BLaER1 (cell line): Measurements from ENCODE around the gene RAPGEF1.

ENCODE experiments used
- H3K27ac ChIP-seq: shearing (Covaris generic); formaldehyde crosslinking; 2 replicates; pipeline ENCODE4 v1.8.1; 2022
- H3K27me3 ChIP-seq: shearing (Covaris generic); formaldehyde crosslinking; 2 replicates; pipeline ENCODE4 v1.8.1; 2022
- H3K36me3 ChIP-seq: shearing (Covaris generic); formaldehyde crosslinking; 2 replicates; pipeline ENCODE4 v1.8.1; 2022
- H3K4me1 ChIP-seq: shearing (Covaris generic); formaldehyde crosslinking; 2 replicates; pipeline ENCODE4 v1.8.1; 2022
- H3K4me2 ChIP-seq: shearing (Covaris generic); formaldehyde crosslinking; 2 replicates; pipeline ENCODE4 v1.8.1; 2022
- H3K4me3 ChIP-seq: shearing (Covaris generic); formaldehyde crosslinking; 2 replicates; pipeline ENCODE4 v1.8.1; 2022
- H3K9ac ChIP-seq: shearing (Covaris generic); formaldehyde crosslinking; 2 replicates; pipeline ENCODE4 v1.8.1; 2022
- H3K9me3 ChIP-seq: shearing (Covaris generic); formaldehyde crosslinking; 2 replicates; pipeline ENCODE4 v1.8.1; 2022
- H4K20me1 ChIP-seq: shearing (Covaris generic); formaldehyde crosslinking; 2 replicates; pipeline ENCODE4 v1.8.1; 2022
- Cebpa-rat ChIP-seq: shearing (Covaris generic); IDR thresholded peaks from 2 replicates; pipeline ENCODE4 v1.8.1; 2022

The RAPGEF1 gene

DNA sequence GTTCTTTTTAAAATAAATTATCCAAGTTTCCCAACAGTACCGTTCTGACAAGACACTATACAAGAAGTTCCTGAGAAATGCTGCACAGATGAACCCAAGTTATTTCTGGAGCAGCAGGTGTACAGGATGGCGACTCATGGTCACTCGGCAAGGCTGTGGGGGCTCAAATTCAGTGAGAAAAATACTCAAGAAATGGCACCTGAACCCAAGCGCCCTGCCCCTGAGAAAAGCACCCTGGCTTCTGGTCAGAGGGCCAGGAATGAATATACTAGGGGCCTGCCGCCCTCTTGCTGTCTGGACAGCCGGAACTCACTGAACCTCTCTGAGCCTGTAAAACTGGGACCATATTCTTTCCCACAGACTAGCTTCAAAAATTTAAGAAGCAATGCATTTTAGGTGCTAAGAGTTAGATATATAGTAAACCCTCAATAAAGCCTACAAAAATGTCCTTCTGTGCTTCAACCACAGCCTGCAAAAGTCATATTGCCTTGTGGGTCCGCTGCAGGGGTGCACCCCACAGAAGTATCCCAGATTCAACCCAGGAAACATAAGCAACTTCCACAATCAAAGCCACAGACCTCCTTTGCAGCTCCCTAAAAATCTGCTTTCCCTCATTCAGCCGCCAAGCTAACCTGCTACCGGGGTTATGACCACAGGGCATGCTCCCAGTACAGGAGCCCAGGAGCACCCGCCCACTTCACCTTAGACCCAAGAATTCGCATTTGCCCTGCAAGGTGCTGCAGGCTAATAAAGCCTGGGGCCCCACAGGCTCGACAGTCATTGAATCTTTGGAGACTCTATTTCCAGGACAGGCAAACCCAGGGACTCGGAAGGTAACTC lies 1.4 kb downstream of the RAPGEF1 start:
- peak overlapping the region; percentile 97 for H3K27ac ChIP-seq
- no peak for TF ChIP-seq Cebpa-rat
- H4K20me1 ChIP-seq, result peaks cover 56% of the 10 kb centered on the region
- no peaks in the 10 kb centered on the region for H3K9me3 ChIP-seq
- peak overlapping the region; percentile 93 for H3K4me3 ChIP-seq
- H3K36me3 ChIP-seq, result no peaks in the 10 kb centered on the region
- H3K27me3 ChIP-seq, result no peaks in the 10 kb centered on the region
- H3K4me2 ChIP-seq, result peak overlapping the region; percentile 98
- H3K9ac ChIP-seq, result peak overlapping the region; percentile 96
- peaks cover 69% of the 10 kb centered on the region for H3K4me1 ChIP-seq

DNA sequence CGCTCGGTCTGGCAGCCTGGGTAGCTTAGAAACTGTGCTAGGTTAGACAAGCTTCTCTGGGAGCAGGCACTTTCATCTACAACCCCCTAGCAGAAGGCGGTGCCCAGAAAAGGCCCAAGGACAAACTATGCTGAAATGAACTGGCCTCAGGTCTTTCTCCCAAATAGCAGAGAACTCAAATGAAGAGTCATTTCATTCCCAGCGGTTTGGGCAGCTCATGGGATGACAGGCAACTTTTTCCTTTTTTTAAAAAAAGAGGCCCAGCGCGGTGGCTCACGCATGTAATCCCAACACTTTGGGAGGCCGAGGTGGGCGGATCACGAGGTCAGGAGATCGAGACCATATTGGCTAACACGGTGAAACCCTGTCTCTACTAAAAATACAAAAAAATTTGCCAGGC lies 2.5 kb downstream of the RAPGEF1 start:
- Histone ChIP-seq H3K36me3 (no peaks in the 10 kb centered on the region), H3K9me3 (no peaks in the 10 kb centered on the region), H3K4me2 (peak overlapping the region; percentile 98), H3K4me1 (peaks cover 78% of the 10 kb centered on the region), H3K27me3 (no peaks in the 10 kb centered on the region), H3K27ac (peak overlapping the region; percentile 88), H3K9ac (peak overlapping the region; percentile 70; the same call in 1 of the 2 replicates), H3K4me3 (peak overlapping the region; percentile 93), H4K20me1 (peaks cover 64% of the 10 kb centered on the region)
- TF ChIP-seq Cebpa-rat, result no peak

DNA sequence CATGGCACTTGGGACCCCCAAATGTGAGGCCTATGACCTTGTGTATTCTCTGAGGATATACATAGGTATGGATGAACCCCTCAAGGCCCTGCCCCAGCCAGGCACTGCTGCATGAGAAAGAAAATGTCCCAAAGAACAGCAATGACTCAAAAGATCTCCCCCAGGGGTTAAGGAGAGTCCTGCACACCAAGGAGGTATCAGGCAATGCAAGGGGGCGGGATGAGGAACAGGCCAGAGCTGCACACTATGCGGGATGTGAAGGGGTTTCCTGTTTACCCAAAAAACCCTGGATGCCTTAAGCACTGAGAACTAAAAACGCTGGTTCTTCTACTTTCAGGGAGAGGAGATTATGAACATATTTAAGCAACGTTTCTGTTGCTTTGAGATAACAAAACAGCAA lies 3.4 kb downstream of the RAPGEF1 start:
- Histone ChIP-seq H3K4me2 (peak overlapping the region; percentile 98), H3K27ac (peak overlapping the region; percentile 88), H4K20me1 (peaks cover 74% of the 10 kb centered on the region), H3K27me3 (no peaks in the 10 kb centered on the region), H3K36me3 (no peaks in the 10 kb centered on the region), H3K4me1 (peaks cover 84% of the 10 kb centered on the region), H3K9ac (peak overlapping the region; percentile 70; the same call in 1 of the 2 replicates), H3K4me3 (peak overlapping the region; percentile 93), H3K9me3 (no peaks in the 10 kb centered on the region)
- TF ChIP-seq Cebpa-rat, result no peak

DNA sequence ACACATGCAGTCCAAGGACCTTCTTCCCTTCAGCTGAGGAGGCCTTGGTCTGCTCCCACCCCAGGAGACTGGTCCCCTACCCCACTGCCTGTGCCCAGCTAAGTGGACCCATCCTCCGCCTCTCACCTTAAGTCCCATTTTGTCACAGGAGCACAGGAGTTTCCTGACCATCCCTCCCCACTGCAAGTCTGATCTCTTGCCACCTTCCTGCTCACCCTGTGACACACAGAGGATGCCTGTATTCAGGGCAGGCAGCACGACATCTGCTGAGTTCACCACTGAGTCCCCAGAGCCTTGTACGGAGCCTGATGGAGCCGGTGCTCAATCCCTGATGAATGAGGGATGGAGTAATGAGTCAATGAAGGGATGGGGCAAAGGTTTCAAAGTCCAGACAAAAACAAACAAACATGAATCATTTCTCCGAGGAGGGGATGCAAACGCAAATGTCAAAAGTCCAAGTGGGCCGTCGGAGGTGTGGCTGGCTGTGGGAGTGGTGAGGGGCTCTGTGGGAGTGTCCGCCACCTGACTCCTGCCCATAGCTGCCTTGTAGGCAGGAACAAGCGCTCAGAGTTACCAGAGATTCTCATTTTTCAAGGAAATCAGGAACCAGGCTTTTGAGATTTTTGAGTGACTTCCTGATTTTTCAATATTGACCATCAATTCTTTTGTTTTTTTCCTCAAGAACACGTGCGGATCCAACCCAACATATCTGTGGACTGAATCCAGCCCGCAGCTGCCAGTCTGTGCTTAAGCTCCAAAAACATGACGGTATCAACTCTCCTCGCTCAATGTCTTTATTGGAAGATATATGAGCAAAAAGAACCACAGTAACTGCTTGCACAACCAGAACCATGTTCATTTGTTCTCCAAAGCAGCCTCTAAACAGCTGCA lies 4.4 kb downstream of the RAPGEF1 start:
- H3K27ac ChIP-seq, result peak overlapping the region; percentile 88
- H3K9me3 ChIP-seq, result no peaks in the 10 kb centered on the region
- peak overlapping the region; percentile 98 for H3K4me2 ChIP-seq
- no peak for TF ChIP-seq Cebpa-rat
- no peaks in the 10 kb centered on the region for H3K27me3 ChIP-seq
- peak overlapping the region; percentile 93 for H3K4me3 ChIP-seq
- H3K9ac ChIP-seq, result peak overlapping the region; percentile 70
- H4K20me1 ChIP-seq, result peaks cover 83% of the 10 kb centered on the region
- peaks cover 87% of the 10 kb centered on the region for H3K4me1 ChIP-seq
- no peaks in the 10 kb centered on the region for H3K36me3 ChIP-seq

DNA sequence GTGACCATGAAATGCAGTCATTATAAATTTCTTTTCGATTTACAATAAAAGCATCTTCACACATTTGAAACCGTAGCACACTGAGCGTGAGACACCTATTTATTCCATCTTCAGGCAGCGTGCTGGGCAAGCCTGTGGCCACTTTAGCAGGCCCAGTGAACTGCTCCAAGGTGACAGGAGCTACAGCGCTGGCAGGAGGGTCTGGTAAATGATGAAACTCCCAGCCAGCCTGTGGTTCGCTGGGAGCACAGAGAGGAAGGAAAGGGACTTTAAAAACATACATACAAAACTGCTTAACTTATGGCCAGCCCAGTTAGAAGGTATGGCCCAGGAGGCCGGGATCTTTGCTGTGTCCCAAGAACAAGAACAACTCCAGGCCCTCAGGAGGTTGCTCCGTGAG lies 5.1 kb downstream of the RAPGEF1 start:
- TF ChIP-seq Cebpa-rat, result no peak
- Histone ChIP-seq H3K9me3 (no peaks in the 10 kb centered on the region), H3K27ac (peak overlapping the region; percentile 88), H3K9ac (peak overlapping the region; percentile 70), H3K27me3 (no peaks in the 10 kb centered on the region), H3K36me3 (no peaks in the 10 kb centered on the region), H3K4me3 (peak overlapping the region; percentile 61), H4K20me1 (peaks cover 89% of the 10 kb centered on the region), H3K4me2 (peak overlapping the region; percentile 98), H3K4me1 (peaks cover 90% of the 10 kb centered on the region)

DNA sequence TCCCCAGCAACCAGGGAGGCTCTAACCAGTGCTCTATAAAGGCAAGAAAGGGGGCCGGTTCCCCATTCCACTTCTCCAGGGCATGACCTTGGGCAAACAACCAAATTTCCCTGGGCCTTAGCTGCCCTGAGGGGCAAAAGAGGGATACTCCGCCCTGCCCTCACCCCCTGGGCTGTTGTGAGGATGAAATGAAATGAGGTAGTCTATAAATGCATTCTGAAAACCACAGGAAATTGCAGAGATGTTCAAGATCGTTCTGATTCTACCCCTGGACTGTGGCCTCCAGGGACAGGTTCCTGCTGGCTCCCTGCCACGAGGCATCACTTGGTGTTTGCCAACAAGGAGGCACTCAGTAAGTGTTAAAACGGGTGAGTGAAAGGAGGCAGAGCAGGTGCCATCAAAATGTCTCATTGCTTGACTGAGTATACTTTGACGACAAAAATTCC lies 5.7 kb downstream of the RAPGEF1 start:
- Histone ChIP-seq H3K4me3 (peak overlapping the region; percentile 61), H3K4me1 (peaks cover 96% of the 10 kb centered on the region), H3K36me3 (no peaks in the 10 kb centered on the region), H3K9me3 (no peaks in the 10 kb centered on the region), H3K27ac (peak overlapping the region; percentile 88), H3K4me2 (peak overlapping the region; percentile 98), H3K27me3 (no peaks in the 10 kb centered on the region), H3K9ac (peak overlapping the region; percentile 72), H4K20me1 (peaks cover 93% of the 10 kb centered on the region)
- TF ChIP-seq Cebpa-rat, result no peak

DNA sequence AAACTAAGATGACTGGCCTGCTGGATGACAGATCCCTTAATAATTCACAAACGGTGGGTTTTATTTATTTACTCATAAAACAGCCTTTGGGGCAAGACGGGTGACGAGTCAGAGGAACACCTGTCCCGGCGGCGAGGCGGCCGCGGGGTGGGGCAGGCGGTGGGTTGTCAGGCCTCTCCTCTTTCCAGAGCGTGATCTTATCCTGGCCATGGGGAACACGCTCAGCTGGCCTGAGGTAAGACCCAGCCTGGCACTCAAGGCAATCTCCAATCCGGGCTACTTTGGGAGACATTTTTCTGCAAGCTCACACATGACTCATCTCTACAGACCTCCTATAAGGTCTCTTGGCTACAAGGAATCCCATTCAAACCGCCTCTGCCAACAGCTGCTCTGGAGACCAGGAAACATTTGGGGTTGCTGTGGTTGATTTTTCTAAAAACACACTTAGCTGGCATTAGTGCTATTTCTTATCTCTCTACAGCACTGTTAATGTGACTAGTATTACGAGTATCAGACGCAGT lies 6.3 kb downstream of the RAPGEF1 start:
- peaks cover 92% of the 10 kb centered on the region for H4K20me1 ChIP-seq
- peak overlapping the region; percentile 98 for H3K4me2 ChIP-seq
- no peaks in the 10 kb centered on the region for H3K9me3 ChIP-seq
- H3K27ac ChIP-seq, result peak overlapping the region; percentile 88
- peaks cover 98% of the 10 kb centered on the region for H3K4me1 ChIP-seq
- H3K36me3 ChIP-seq, result no peaks in the 10 kb centered on the region
- TF ChIP-seq Cebpa-rat, result no peak
- peak overlapping the region; percentile 72 for H3K9ac ChIP-seq
- H3K4me3 ChIP-seq, result peak overlapping the region; percentile 61
- H3K27me3 ChIP-seq, result no peaks in the 10 kb centered on the region

DNA sequence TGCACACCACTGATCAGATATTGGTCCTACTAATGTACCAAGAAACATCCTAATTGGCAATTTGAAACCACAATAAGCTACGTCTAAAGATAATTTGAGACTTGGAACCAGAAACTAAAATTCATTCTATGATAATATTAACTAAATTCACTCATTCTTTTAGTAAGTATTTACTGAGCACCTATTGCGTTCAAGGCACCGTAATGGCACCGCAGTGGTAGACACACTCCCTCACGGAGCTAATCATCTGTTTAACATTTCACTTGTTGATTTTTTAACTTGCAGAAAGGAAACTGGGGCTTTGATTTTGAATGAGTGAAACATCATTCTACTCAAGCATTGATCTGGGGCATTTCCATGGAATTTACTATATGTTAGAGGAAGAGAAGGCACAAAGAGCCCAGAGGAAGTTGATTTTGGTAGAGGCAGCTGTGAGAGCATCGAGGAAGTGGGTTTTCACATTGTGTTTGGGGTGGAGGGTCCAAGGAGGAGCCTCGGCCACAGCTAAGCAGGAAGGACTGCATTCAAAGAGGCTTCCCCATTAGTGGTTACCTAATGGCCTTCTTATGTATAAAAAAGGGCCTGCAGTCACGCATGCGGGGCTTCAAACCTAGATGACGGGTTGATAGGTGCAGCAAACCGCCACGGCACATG lies 7.1 kb downstream of the RAPGEF1 start:
- peak overlapping the region; percentile 17 for H3K4me3 ChIP-seq
- peaks cover 98% of the 10 kb centered on the region for H3K4me1 ChIP-seq
- peak overlapping the region; percentile 57; the same call in 1 of the 2 replicates for H3K9ac ChIP-seq
- no peaks in the 10 kb centered on the region for H3K36me3 ChIP-seq
- peak overlapping the region; percentile 88 for H3K27ac ChIP-seq
- TF ChIP-seq Cebpa-rat, result no peak
- peaks cover 92% of the 10 kb centered on the region for H4K20me1 ChIP-seq
- H3K9me3 ChIP-seq, result no peaks in the 10 kb centered on the region
- no peaks in the 10 kb centered on the region for H3K27me3 ChIP-seq
- H3K4me2 ChIP-seq, result peak overlapping the region; percentile 98

DNA sequence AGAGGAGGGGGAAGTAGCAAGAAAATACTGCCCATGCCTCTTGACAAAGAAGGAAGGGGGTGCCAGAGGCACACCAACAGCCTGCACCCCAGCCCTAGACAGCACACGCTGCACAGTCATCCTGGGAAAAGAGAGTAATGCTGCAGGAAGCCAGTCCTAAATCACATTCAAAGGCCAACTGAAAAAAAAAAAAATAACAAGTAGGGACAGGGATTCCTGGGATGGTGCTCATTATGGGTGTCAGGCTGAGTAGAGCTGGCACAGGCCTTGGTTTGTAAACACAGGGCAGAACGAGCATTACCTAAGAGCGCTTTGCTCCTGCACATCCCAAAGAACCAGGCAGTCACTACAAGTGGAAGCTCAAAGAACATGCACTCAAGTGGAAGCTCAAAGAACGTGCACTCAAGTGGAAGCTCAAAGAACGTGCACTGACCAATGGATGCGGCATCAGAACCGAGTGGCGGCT lies 7.8 kb downstream of the RAPGEF1 start:
- H3K4me2 ChIP-seq, result peak overlapping the region; percentile 98
- no peaks in the 10 kb centered on the region for H3K36me3 ChIP-seq
- H3K27me3 ChIP-seq, result no peaks in the 10 kb centered on the region
- H3K27ac ChIP-seq, result peak overlapping the region; percentile 88
- no peaks in the 10 kb centered on the region for H3K9me3 ChIP-seq
- H3K9ac ChIP-seq, result peak overlapping the region; percentile 57
- peak overlapping the region; percentile 17 for H3K4me3 ChIP-seq
- peaks cover 98% of the 10 kb centered on the region for H3K4me1 ChIP-seq
- peaks cover 92% of the 10 kb centered on the region for H4K20me1 ChIP-seq
- no peak for TF ChIP-seq Cebpa-rat
